HepG2 (cell line): ENCODE measurements around the gene ARVCF. TPM values are rescaled to one million over a fixed set of nuclear protein-coding genes. Genes with fewer than 3 reads are reported as not detected.

Experiments used
- ARNTL ChIP-seq: sonication (generic); formaldehyde crosslinking; IDR thresholded peaks from 2 replicates; pipeline ENCODE4 v1.4.0; 2020; ENCODE audit warnings: mild to moderate bottlenecking, missing genetic modification reagents
- BCL6 ChIP-seq: IDR thresholded peaks from 2 replicates; pipeline ENCODE4 v1.6.1; 2016; ENCODE audit warnings: missing genetic modification reagents, missing compliant biosample characterization
- EZH2 ChIP-seq: conservative IDR thresholded peaks from 2 replicates; pipeline ENCODE4 v1.6.1; 2012; ENCODE audit warnings: mild to moderate bottlenecking, low read depth, low read length, moderate library complexity
- HNRNPLL ChIP-seq: fragments of 200-400 bp; formaldehyde crosslinking; IDR thresholded peaks from 2 replicates; pipeline ENCODE4 v1.6.1; 2017; ENCODE audit warnings: mild to moderate bottlenecking, low read depth, low read length; ENCODE audit not compliant: poor library complexity, severe bottlenecking
- HOXD1 ChIP-seq: sonication (generic); formaldehyde crosslinking; IDR thresholded peaks from 2 replicates; pipeline ENCODE4 v1.5.0; 2020; ENCODE audit warnings: missing genetic modification reagents
- NONO ChIP-seq, 2 experiments: fragments of 450-650 bp in 1 of 2; sonication (generic) in 1 of 2; formaldehyde crosslinking in 1 of 2; IDR thresholded peaks in 1 of 2; conservative IDR thresholded peaks in 1 of 2; 2 replicates each; pipeline versions ENCODE4 v1.6.1 to v1.8.0; 2017 to 2022; ENCODE audit warnings: mild to moderate bottlenecking in 1 of 2, missing genetic modification reagents in 1 of 2, moderate library complexity in 1 of 2
- PLRG1 ChIP-seq: fragments of 450-650 bp; conservative IDR thresholded peaks from 2 replicates; pipeline ENCODE4 v1.6.1; 2016
- POLR2AphosphoS5 ChIP-seq: IDR thresholded peaks from 2 replicates; pipeline ENCODE4 v1.6.1; 2012; ENCODE audit warnings: low read depth, low read length
- RELA ChIP-seq: sonication (generic); formaldehyde crosslinking; IDR thresholded peaks from 2 replicates; pipeline ENCODE4 v1.4.0; 2020; ENCODE audit warnings: missing genetic modification reagents
- SAP130 ChIP-seq: IDR thresholded peaks from 2 replicates; pipeline ENCODE4 v1.6.1; 2016; ENCODE audit warnings: low read depth
- SP2 ChIP-seq: sonication (generic); formaldehyde crosslinking; IDR thresholded peaks from 2 replicates; pipeline ENCODE4 v1.5.1; 2020; ENCODE audit warnings: mild to moderate bottlenecking, missing genetic modification reagents
- ZFP1 ChIP-seq: IDR thresholded peaks from 2 replicates; pipeline ENCODE4 v1.6.1; 2016
- ZNF326 ChIP-seq: sonication (generic); formaldehyde crosslinking; IDR thresholded peaks from 2 replicates; pipeline ENCODE4 v1.4.0; 2020; ENCODE audit warnings: missing genetic modification reagents, borderline replicate concordance
- ZNF510 ChIP-seq: sonication (generic); formaldehyde crosslinking; IDR thresholded peaks from 2 replicates; pipeline ENCODE4 v1.4.0; 2020; ENCODE audit warnings: low read depth, mild to moderate bottlenecking, missing genetic modification reagents
- ZNF572 ChIP-seq: sonication (generic); formaldehyde crosslinking; IDR thresholded peaks from 2 replicates; pipeline ENCODE4 v1.5.1; 2020; ENCODE audit warnings: mild to moderate bottlenecking, missing genetic modification reagents
- ZNF720 ChIP-seq: sonication (generic); formaldehyde crosslinking; IDR thresholded peaks from 2 replicates; pipeline ENCODE4 v1.4.0; 2020; ENCODE audit warnings: missing genetic modification reagents
- ZNF766 ChIP-seq: sonication (generic); formaldehyde crosslinking; IDR thresholded peaks from 2 replicates; pipeline ENCODE4 v1.5.0; 2020; ENCODE audit warnings: missing genetic modification reagents, borderline replicate concordance
- ZNF839 ChIP-seq: sonication (generic); formaldehyde crosslinking; IDR thresholded peaks from 2 replicates; pipeline ENCODE4 v1.4.0; 2020; ENCODE audit warnings: missing genetic modification reagents, mild to moderate bottlenecking, borderline replicate concordance
- ZNF878 ChIP-seq: sonication (generic); formaldehyde crosslinking; IDR thresholded peaks from 2 replicates; pipeline ENCODE4 v1.8.1; 2023; ENCODE audit warnings: mild to moderate bottlenecking, missing genetic modification reagents, moderate library complexity
- polyA plus RNA-seq, 8 experiments: library from polyadenylated mRNA; depleted of rRNA in 3 of 8; stranded (reverse) in 7 of 8; unstranded in 1 of 8; fragments of >200 nt; fragmentation: Illumina TruSeq in 4 of 8; extraction: Trizol in 4 of 8; gene quantifications; 2 replicates each; pipeline versions ENCODE4 v1.2.1 to v1.2.3, GENCODE V29; 2011 to 2016; ENCODE audit warnings: low read depth in 4 of 8, missing spikeins in 1 of 8, mixed read lengths in 1 of 8; ENCODE audit not compliant: insufficient read depth in 1 of 8
- total RNA-seq, 5 experiments: library from RNA; depleted of rRNA; stranded (reverse); fragments of >200 nt; fragmentation: Illumina TruSeq; extraction: Trizol; gene quantifications; 2 replicates each; pipeline ENCODE4 v1.2.3, GENCODE V29; 2016; ENCODE audit warnings: low read depth in 1 of 5
- TF ChIP-seq, protein P1 (sequence below): sonication (generic); formaldehyde crosslinking; IDR thresholded peaks from 2 replicates; pipeline ENCODE4 v1.5.0; 2020; ENCODE audit warnings: mild to moderate bottlenecking, missing genetic modification reagents
- TF ChIP-seq, protein P2 (sequence below): sonication (generic); formaldehyde crosslinking; IDR thresholded peaks from 2 replicates; pipeline ENCODE4 v1.8.0; 2022; ENCODE audit warnings: mild to moderate bottlenecking, missing genetic modification reagents; ENCODE audit not compliant: insufficient replicate concordance
- TF ChIP-seq, protein P3 (sequence below): sonication (generic); formaldehyde crosslinking; IDR thresholded peaks from 2 replicates; pipeline ENCODE4 v1.4.0; 2020; ENCODE audit warnings: missing genetic modification reagents
- TF ChIP-seq, protein P4 (sequence below): sonication (generic); formaldehyde crosslinking; IDR thresholded peaks from 2 replicates; pipeline ENCODE4 v1.5.1; 2020; ENCODE audit warnings: missing genetic modification reagents, mild to moderate bottlenecking, borderline replicate concordance

The ARVCF gene
- total and polyA plus RNA-seq, 2 of the 13 experiments (the other 11 are each of a cell fraction or from before 2014, with no cell fraction given), result 16.4 to 17.7 TPM

DNA sequence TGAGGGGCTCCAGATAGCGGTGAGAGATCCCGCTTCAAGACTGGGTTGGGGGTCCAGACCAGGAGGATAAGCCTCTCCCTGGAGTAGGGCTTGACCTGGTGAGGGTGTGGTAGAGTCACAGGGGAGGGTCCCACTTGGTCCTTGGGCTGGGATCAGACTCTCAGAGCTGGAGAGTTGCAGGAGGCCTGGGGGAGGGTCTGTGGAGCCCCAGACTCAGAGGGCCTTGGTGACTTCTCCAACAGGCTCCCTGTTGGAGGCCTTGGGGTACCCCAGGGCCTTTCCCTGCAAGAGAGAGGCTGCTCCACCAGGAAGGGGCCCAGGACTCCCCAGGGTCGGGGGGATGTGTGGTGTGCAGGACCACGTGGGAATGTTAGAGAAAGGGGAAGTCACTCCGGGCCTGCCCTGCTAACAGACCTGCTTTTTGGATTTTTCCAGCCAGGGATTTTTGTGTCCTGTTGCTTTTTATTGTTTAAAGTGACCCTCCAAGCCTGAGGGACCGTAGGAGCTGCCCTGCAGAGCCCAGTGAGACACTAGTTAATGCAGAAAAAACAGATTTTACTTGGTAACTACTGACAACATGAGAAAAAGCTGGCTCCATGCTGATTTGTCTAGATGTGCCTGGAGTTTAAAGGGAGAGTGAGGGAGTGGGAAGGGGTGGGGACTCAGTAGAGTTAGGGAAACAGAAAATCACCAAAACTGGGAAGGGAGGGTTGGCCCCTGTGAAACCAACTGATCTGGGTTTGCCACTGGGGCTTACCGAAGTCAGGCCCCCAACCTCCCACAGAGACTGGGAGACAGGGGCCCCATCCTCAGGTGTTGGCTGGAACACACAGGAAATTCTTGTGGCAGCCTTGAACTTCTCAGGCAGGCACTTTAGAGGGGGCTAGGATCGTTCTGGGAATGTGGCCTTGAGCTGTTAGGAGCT lies 74.2 kb downstream of the ARVCF start (continued):
- TF ChIP-seq RELA (CRISPR knock-in tag), result no peak
- TF ChIP-seq EZH2, result no peak
- TF ChIP-seq ZNF572 (CRISPR knock-in tag), result no peak
- TF ChIP-seq ARNTL (CRISPR knock-in tag), result no peak
- TF ChIP-seq HOXD1, result no peak
- no peak for TF ChIP-seq ZNF766 (CRISPR knock-in tag)
- TF ChIP-seq HNRNPLL, result no peak
- TF ChIP-seq SAP130 (CRISPR knock-in tag), result peak; percentile 63
- TF ChIP-seq, protein P1, sequence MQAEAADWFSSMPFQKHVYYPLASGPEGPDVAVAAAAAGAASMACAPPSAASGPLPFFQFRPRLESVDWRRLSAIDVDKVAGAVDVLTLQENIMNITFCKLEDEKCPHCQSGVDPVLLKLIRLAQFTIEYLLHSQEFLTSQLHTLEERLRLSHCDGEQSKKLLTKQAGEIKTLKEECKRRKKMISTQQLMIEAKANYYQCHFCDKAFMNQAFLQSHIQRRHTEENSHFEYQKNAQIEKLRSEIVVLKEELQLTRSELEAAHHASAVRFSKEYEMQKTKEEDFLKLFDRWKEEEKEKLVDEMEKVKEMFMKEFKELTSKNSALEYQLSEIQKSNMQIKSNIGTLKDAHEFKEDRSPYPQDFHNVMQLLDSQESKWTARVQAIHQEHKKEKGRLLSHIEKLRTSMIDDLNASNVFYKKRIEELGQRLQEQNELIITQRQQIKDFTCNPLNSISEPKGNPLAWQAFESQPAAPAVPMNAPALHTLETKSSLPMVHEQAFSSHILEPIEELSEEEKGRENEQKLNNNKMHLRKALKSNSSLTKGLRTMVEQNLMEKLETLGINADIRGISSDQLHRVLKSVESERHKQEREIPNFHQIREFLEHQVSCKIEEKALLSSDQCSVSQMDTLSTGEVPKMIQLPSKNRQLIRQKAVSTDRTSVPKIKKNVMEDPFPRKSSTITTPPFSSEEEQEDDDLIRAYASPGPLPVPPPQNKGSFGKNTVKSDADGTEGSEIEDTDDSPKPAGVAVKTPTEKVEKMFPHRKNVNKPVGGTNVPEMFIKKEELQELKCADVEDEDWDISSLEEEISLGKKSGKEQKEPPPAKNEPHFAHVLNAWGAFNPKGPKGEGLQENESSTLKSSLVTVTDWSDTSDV, result no peak
- TF ChIP-seq ZNF839 (CRISPR knock-in tag), result no peak
- TF ChIP-seq, protein P2, sequence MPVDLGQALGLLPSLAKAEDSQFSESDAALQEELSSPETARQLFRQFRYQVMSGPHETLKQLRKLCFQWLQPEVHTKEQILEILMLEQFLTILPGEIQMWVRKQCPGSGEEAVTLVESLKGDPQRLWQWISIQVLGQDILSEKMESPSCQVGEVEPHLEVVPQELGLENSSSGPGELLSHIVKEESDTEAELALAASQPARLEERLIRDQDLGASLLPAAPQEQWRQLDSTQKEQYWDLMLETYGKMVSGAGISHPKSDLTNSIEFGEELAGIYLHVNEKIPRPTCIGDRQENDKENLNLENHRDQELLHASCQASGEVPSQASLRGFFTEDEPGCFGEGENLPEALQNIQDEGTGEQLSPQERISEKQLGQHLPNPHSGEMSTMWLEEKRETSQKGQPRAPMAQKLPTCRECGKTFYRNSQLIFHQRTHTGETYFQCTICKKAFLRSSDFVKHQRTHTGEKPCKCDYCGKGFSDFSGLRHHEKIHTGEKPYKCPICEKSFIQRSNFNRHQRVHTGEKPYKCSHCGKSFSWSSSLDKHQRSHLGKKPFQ (CRISPR knock-in tag), result peak; percentile 15
- no peak for TF ChIP-seq NONO (IDR thresholded peaks at IDR 0.05)
- TF ChIP-seq NONO (CRISPR knock-in tag; conservative IDR thresholded peaks at IDR 0.05), result no peak
- no peak for TF ChIP-seq PLRG1
- no peak for TF ChIP-seq ZNF510 (CRISPR knock-in tag)
- TF ChIP-seq, protein P3, sequence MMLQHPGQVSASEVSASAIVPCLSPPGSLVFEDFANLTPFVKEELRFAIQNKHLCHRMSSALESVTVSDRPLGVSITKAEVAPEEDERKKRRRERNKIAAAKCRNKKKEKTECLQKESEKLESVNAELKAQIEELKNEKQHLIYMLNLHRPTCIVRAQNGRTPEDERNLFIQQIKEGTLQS, result no peak
- TF ChIP-seq ZNF878 (CRISPR knock-in tag), result 0 out of 2 replicates have a peak, but pooled peaks have one; percentile 54
- TF ChIP-seq ZFP1 (CRISPR knock-in tag), result no peak
- TF ChIP-seq ZNF720 (CRISPR knock-in tag), result no peak
- TF ChIP-seq, protein P4, sequence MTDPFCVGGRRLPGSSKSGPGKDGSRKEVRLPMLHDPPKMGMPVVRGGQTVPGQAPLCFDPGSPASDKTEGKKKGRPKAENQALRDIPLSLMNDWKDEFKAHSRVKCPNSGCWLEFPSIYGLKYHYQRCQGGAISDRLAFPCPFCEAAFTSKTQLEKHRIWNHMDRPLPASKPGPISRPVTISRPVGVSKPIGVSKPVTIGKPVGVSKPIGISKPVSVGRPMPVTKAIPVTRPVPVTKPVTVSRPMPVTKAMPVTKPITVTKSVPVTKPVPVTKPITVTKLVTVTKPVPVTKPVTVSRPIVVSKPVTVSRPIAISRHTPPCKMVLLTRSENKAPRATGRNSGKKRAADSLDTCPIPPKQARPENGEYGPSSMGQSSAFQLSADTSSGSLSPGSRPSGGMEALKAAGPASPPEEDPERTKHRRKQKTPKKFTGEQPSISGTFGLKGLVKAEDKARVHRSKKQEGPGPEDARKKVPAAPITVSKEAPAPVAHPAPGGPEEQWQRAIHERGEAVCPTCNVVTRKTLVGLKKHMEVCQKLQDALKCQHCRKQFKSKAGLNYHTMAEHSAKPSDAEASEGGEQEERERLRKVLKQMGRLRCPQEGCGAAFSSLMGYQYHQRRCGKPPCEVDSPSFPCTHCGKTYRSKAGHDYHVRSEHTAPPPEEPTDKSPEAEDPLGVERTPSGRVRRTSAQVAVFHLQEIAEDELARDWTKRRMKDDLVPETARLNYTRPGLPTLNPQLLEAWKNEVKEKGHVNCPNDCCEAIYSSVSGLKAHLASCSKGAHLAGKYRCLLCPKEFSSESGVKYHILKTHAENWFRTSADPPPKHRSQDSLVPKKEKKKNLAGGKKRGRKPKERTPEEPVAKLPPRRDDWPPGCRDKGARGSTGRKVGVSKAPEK (CRISPR knock-in tag), result no peak
- TF ChIP-seq SP2, result no peak
- no peak for TF ChIP-seq ZNF326 (CRISPR knock-in tag)
- TF ChIP-seq POLR2AphosphoS5, result no peak; the same call in 1 of the 2 replicates
- TF ChIP-seq BCL6 (CRISPR knock-in tag), result peak; percentile 26; the same call in 1 of the 2 replicates
